WTC11 (cell line): ENCODE results near the gene DUSP5. TPM values are rescaled to one million over a fixed set of nuclear protein-coding genes. Genes with fewer than 3 reads are reported as not detected.
A peak's percentile ranks its signal among the peaks of the same experiment; 100 is the strongest.

ENCODE experiments used
- ATAC-seq: fragments of 200-7000 bp; cut with Tn5 transposase; 2 replicates; pipeline ENCODE4 v1.10.0; 2021; ENCODE audit warnings: mild to moderate bottlenecking, moderate library complexity
- CTCF ChIA-PET: fragments of 300-600 bp; sonication (Branson Sonifier 250); formaldehyde crosslinking; loops from one replicate; lab custom pipeline; 2021; ENCODE audit warnings: antibody characterized with exemption; lab: Charles Lee
- POLR2A ChIA-PET: fragments of 350-600 bp; sonication (Branson Sonifier 250); formaldehyde crosslinking; loops from one replicate; lab custom pipeline; 2021; ENCODE audit warnings: antibody characterized with exemption; lab: Charles Lee
- DNase-seq: peaks from one replicate; pipeline ENCODE4 v3.0.0; 2021; ENCODE audit warnings: low spot score
- H3K27ac Mint-ChIP-seq: 2 replicates; pipeline ENCODE4 v1.8.0; 2021; ENCODE audit warnings: mixed read lengths
- H3K27me3 Mint-ChIP-seq: 2 replicates; pipeline ENCODE4 v1.8.0; 2021; ENCODE audit warnings: low read depth, mild to moderate bottlenecking, moderate library complexity, mixed read lengths
- H3K36me3 Mint-ChIP-seq: 2 replicates; pipeline ENCODE4 v1.8.0; 2021; ENCODE audit warnings: mixed read lengths
- H3K4me1 Mint-ChIP-seq: 2 replicates; pipeline ENCODE4 v1.8.0; 2022; ENCODE audit warnings: mixed read lengths
- H3K4me3 Mint-ChIP-seq: 2 replicates; pipeline ENCODE4 v1.8.0; 2021; ENCODE audit warnings: mild to moderate bottlenecking, moderate library complexity, mixed read lengths
- H3K9me3 Mint-ChIP-seq: 2 replicates; pipeline ENCODE4 v1.8.0; 2021; ENCODE audit warnings: mixed read lengths
- AR ChIP-seq: fragments of 250-450 bp; sonication (Bioruptor Pico); IDR thresholded peaks from 2 replicates; pipeline ENCODE4 v1.9.0; 2021; ENCODE audit warnings: mild to moderate bottlenecking
- CBFB ChIP-seq: sonication (generic); formaldehyde crosslinking; IDR thresholded peaks from 2 replicates; pipeline ENCODE4 v1.8.1; 2022; ENCODE audit warnings: mild to moderate bottlenecking, low read depth, missing genetic modification reagents
- CDX4 ChIP-seq: fragments of 250-450 bp; sonication (Bioruptor Pico); IDR thresholded peaks from 2 replicates; pipeline ENCODE4 v1.9.0; 2021; ENCODE audit warnings: moderate library complexity, mild to moderate bottlenecking, inconsistent platforms, borderline replicate concordance
- CREM ChIP-seq: sonication (generic); formaldehyde crosslinking; IDR thresholded peaks from 2 replicates; pipeline ENCODE4 v1.8.1; 2022; ENCODE audit warnings: mild to moderate bottlenecking, missing genetic modification reagents, moderate library complexity
- E2F5 ChIP-seq: sonication (generic); formaldehyde crosslinking; IDR thresholded peaks from 2 replicates; pipeline ENCODE4 v1.8.1; 2022; ENCODE audit warnings: mild to moderate bottlenecking, moderate library complexity, missing genetic modification reagents
- ETV6 ChIP-seq: sonication (generic); formaldehyde crosslinking; IDR thresholded peaks from 2 replicates; pipeline ENCODE4 v1.8.1; 2022; ENCODE audit warnings: mild to moderate bottlenecking, missing genetic modification reagents
- FOXP1 ChIP-seq: sonication (generic); formaldehyde crosslinking; IDR thresholded peaks from 2 replicates; pipeline ENCODE4 v1.8.0; 2022; ENCODE audit warnings: missing genetic modification reagents, mild to moderate bottlenecking, moderate library complexity, borderline replicate concordance
- JUN ChIP-seq: sonication (generic); formaldehyde crosslinking; IDR thresholded peaks from 2 replicates; pipeline ENCODE4 v1.8.0; 2023; ENCODE audit warnings: mild to moderate bottlenecking, missing genetic modification reagents
- MXD4 ChIP-seq: fragments of 250-450 bp; sonication (Bioruptor Pico); IDR thresholded peaks from 2 replicates; pipeline ENCODE4 v1.8.0; 2021; ENCODE audit warnings: mild to moderate bottlenecking, moderate library complexity, borderline replicate concordance
- NFATC4 ChIP-seq: fragments of 250-450 bp; sonication (Bioruptor Pico); IDR thresholded peaks from 2 replicates; pipeline ENCODE4 v1.9.0; 2021; ENCODE audit warnings: mild to moderate bottlenecking
- NFE2L1 ChIP-seq: sonication (generic); formaldehyde crosslinking; IDR thresholded peaks from 2 replicates; pipeline ENCODE4 v1.8.1; 2023; ENCODE audit warnings: missing genetic modification reagents
- PRDM15 ChIP-seq: sonication (generic); formaldehyde crosslinking; IDR thresholded peaks from 2 replicates; pipeline ENCODE4 v1.8.0; 2022; ENCODE audit warnings: missing genetic modification reagents
- SP1 ChIP-seq: sonication (generic); formaldehyde crosslinking; conservative IDR thresholded peaks from 2 replicates; pipeline ENCODE4 v1.8.1; 2022; ENCODE audit warnings: missing genetic modification reagents
- USF2 ChIP-seq: sonication (generic); formaldehyde crosslinking; IDR thresholded peaks from 2 replicates; pipeline ENCODE4 v1.8.1; 2023; ENCODE audit warnings: mild to moderate bottlenecking, missing genetic modification reagents, moderate library complexity
- ZBTB21 ChIP-seq: sonication (generic); formaldehyde crosslinking; IDR thresholded peaks from 2 replicates; pipeline ENCODE4 v1.8.1; 2023; ENCODE audit warnings: mild to moderate bottlenecking, missing genetic modification reagents, borderline replicate concordance
- ZMAT4 ChIP-seq: fragments of 250-450 bp; sonication (Bioruptor Pico); IDR thresholded peaks from 2 replicates; pipeline ENCODE4 v1.9.0; 2021; ENCODE audit warnings: mild to moderate bottlenecking
- ZNF121 ChIP-seq: sonication (generic); formaldehyde crosslinking; IDR thresholded peaks from 2 replicates; pipeline ENCODE4 v1.8.0; 2023; ENCODE audit warnings: missing genetic modification reagents
- ZNF219 ChIP-seq: sonication (generic); formaldehyde crosslinking; IDR thresholded peaks from 2 replicates; pipeline ENCODE4 v1.8.0; 2023; ENCODE audit warnings: missing genetic modification reagents, mild to moderate bottlenecking, borderline replicate concordance
- ZNF281 ChIP-seq: sonication (generic); formaldehyde crosslinking; IDR thresholded peaks from 2 replicates; pipeline ENCODE4 v1.8.0; 2023; ENCODE audit warnings: mild to moderate bottlenecking, missing genetic modification reagents
- total RNA-seq: library from RNA; stranded (reverse); gene quantifications from 3 replicates; pipeline ENCODE4 v1.2.3, GENCODE V29; 2021
- TF ChIP-seq, protein P1 (sequence below): sonication (generic); formaldehyde crosslinking; IDR thresholded peaks from 2 replicates; pipeline ENCODE4 v1.8.1; 2022; ENCODE audit warnings: missing genetic modification reagents, borderline replicate concordance
- TF ChIP-seq, protein P2 (sequence below): sonication (generic); formaldehyde crosslinking; IDR thresholded peaks from 2 replicates; pipeline ENCODE4 v1.8.0; 2022; ENCODE audit warnings: mild to moderate bottlenecking, missing genetic modification reagents

DUSP5 gene
- total RNA-seq, 1 experiment from 2014 or later, result 55.1 TPM

GRCh38 chr10:110530131-110530831 lies 32.6 kb downstream of the DUSP5 start:
- peak; percentile 89 for ATAC-seq
- H3K9me3 Mint-ChIP-seq, result no peaks in the 10 kb centered on the region
- peak overlapping the region; percentile 65 for H3K4me3 Mint-ChIP-seq
- POLR2A ChIA-PET, result interaction anchor here (0.5 to 1.0 kb wide), 2 partner anchors 34 to 52 kb away, joined by 4 read pairs; no protein-coding TSS in a partner anchor
- no peaks in the 10 kb centered on the region for H3K27me3 Mint-ChIP-seq
- peak overlapping the region; percentile 93 for H3K27ac Mint-ChIP-seq
- no peaks in the 10 kb centered on the region for H3K36me3 Mint-ChIP-seq
- peaks cover 51% of the 10 kb centered on the region for H3K4me1 Mint-ChIP-seq
- TF ChIP-seq SP1 (CRISPR knock-in tag) (peak; percentile 61; the same call in 1 of the 2 replicates), ZNF219 (CRISPR knock-in tag) (no peak), AR (CRISPR knock-in tag) (0 out of 2 replicates have a peak, but pooled peaks have one; percentile 30), MXD4 (CRISPR knock-in tag) (no peak), ZNF121 (CRISPR knock-in tag) (peak; percentile 74; the same call in 1 of the 2 replicates), ZNF281 (CRISPR knock-in tag) (0 out of 2 replicates have a peak, but pooled peaks have one; percentile 32), NFATC4 (CRISPR knock-in tag) (no peak), ZBTB21 (no peak), ZMAT4 (CRISPR knock-in tag) (no peak), FOXP1 (CRISPR knock-in tag) (no peak), JUN (CRISPR knock-in tag) (no peak), CBFB (CRISPR knock-in tag) (0 out of 2 replicates have a peak, but pooled peaks have one; percentile 39), NFE2L1 (CRISPR knock-in tag) (no peak), CDX4 (CRISPR knock-in tag) (no peak), CREM (CRISPR knock-in tag) (0 out of 2 replicates have a peak, but pooled peaks have one; percentile 31), USF2 (CRISPR knock-in tag) (peak; percentile 83), E2F5 (CRISPR knock-in tag) (peak; percentile 31; the same call in 1 of the 2 replicates), PRDM15 (CRISPR knock-in tag) (peak; percentile 37), ETV6 (CRISPR knock-in tag) (peak; percentile 79; the same call in 1 of the 2 replicates)
- TF ChIP-seq, protein P1, sequence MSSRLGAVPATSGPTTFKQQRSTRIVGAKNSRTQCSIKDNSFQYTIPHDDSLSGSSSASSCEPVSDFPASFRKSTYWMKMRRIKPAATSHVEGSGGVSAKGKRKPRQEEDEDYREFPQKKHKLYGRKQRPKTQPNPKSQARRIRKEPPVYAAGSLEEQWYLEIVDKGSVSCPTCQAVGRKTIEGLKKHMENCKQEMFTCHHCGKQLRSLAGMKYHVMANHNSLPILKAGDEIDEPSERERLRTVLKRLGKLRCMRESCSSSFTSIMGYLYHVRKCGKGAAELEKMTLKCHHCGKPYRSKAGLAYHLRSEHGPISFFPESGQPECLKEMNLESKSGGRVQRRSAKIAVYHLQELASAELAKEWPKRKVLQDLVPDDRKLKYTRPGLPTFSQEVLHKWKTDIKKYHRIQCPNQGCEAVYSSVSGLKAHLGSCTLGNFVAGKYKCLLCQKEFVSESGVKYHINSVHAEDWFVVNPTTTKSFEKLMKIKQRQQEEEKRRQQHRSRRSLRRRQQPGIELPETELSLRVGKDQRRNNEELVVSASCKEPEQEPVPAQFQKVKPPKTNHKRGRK (CRISPR knock-in tag), result no peak
- TF ChIP-seq, protein P2, sequence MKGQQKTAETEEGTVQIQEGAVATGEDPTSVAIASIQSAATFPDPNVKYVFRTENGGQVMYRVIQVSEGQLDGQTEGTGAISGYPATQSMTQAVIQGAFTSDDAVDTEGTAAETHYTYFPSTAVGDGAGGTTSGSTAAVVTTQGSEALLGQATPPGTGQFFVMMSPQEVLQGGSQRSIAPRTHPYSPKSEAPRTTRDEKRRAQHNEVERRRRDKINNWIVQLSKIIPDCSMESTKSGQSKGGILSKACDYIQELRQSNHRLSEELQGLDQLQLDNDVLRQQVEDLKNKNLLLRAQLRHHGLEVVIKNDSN (CRISPR knock-in tag), result peak; percentile 71; the same call in 1 of the 2 replicates
- TF ChIP-seq, all 79 proteins: peak for 11
- CTCF ChIA-PET, result interaction anchor here (0.9 to 1.6 kb wide), 4 partner anchors 16 to 176 kb away, joined by 4 to 5 read pairs (median 4); no protein-coding TSS in a partner anchor
- DNase-seq, result peak; percentile 79
